Right cardiac atrium (tissue), 5 donors: ENCODE data around the gene TMTC3. TPM values are rescaled to one million over a fixed set of nuclear protein-coding genes. Genes with fewer than 3 reads are reported as not detected.

ENCODE experiments used
- ATAC-seq, 2 donors: fragments of 200-7000 bp; cut with Tn5 transposase; one replicate each; pipeline versions ENCODE4 v1.8.0 to v1.9.1; 2020; ENCODE audit warnings: moderate library complexity in 2 of 2, mild to moderate bottlenecking in 1 of 2
- DNase-seq, 3 donors: peaks; one replicate each; pipeline ENCODE4 v3.0.0-alpha.2; 2020
- H3K27ac ChIP-seq: one replicate; pipeline ENCODE4 v1.5.1; 2013; ENCODE audit warnings: mild to moderate bottlenecking, low read length, control low read depth, moderate library complexity
- H3K27me3 ChIP-seq: one replicate; pipeline ENCODE4 v1.6.1; 2013; ENCODE audit not compliant: control insufficient read depth, insufficient read depth
- H3K4me1 ChIP-seq: one replicate; pipeline ENCODE4 v1.6.1; 2013; ENCODE audit warnings: low read length; ENCODE audit not compliant: control insufficient read depth, insufficient read depth
- H3K4me3 ChIP-seq: one replicate; pipeline ENCODE4 v1.5.1; 2013; ENCODE audit warnings: low read length, control low read depth
- H3K9me3 ChIP-seq: one replicate; pipeline ENCODE4 v1.6.1; 2013; ENCODE audit warnings: low read length; ENCODE audit not compliant: control insufficient read depth
- WGBS: extraction: QIAGEN DNeasy Blood & Tissue Kit; methylation state at CpG from one replicate; pipeline ENCODE4 v1.1.7; 2013; 5-methylcytosine and 5-hydroxymethylcytosine counted together
- intact Hi-C, 4 donors: fragments of 100-400 bp; cut with DNase I; formaldehyde crosslinking; loops; one replicate each; pipeline versions ENCODE4 v1.11.0 to v1.14.0; 2022 to 2023
- polyA plus RNA-seq: library from polyadenylated mRNA; stranded (reverse); fragments of 200-250 nt; gene quantifications from one replicate; pipeline ENCODE4 v1.2.3, GENCODE V29; 2013
- total RNA-seq, 4 donors: library from RNA; stranded (reverse); fragmentation: NEBNext Ultra II Directional; extraction: Animal tissue kit (Norgen Biotek cat#: 25700); gene quantifications; one replicate each; pipeline ENCODE4 v1.2.1, GENCODE V29; 2021
- donor health status: healthy with polysubstance abuse.
- donor health status: DM: no; HTN: yes; CAD: no.
- donor health status: DM: no; HTN: no; CAD: no.
- donor health status: DM: no; HTN: yes; CAD: no; lungs with severe emphysema.
- donor health status: DM: yes; HTN: yes; CAD: no.

TMTC3 gene
- total and polyA plus RNA-seq, 5 donors: 2.1 to 15.2 (median 12.6) TPM

GRCh38 chr12:88167384-88167783, 25.3 kb downstream of the TMTC3 start:
- Histone ChIP-seq H3K9me3 (no peaks in the 10 kb centered on the region), H3K27ac (no peak overlapping the region), H3K27me3 (no peaks in the 10 kb centered on the region), H3K4me3 (no peak overlapping the region), H3K4me1 (no peaks in the 10 kb centered on the region)
- WGBS: 98% methylated on average over 2 of the region's 2 CpGs
- DNase-seq: no peak
- intact Hi-C loops: no loop called here
- no peak for ATAC-seq

DNA sequence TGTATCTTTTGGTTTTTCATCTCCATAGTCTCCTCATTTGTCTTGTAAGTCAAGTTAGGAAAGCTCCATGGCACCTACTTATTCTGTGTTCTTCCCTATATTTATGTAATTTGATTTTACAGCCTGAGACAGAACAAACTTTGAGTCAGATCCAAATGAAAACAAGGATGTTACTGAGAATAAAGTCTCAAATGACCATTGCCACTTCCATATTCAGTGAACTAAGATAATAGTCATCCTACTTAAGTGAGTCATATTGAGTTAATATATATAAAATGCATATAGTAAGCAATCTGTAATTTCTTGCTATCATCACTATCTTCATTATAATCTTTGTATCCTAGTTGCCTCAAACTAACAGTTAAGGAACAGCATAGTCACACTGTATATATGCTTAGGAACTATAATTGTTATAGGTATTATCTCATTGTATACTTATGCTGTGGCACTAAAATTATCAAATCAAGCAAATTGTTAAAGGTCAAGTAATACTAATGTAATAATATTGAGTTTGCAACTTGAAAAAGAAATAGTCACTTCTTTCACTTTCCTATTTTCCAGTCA, 30.8 kb downstream of the TMTC3 start:
- Histone ChIP-seq H3K9me3 (no peaks in the 10 kb centered on the region), H3K4me3 (no peak overlapping the region), H3K27ac (no peak overlapping the region), H3K27me3 (no peaks in the 10 kb centered on the region), H3K4me1 (no peaks in the 10 kb centered on the region)
- no peak for DNase-seq
- intact Hi-C loops: no loop called here
- no peak for ATAC-seq

DNA sequence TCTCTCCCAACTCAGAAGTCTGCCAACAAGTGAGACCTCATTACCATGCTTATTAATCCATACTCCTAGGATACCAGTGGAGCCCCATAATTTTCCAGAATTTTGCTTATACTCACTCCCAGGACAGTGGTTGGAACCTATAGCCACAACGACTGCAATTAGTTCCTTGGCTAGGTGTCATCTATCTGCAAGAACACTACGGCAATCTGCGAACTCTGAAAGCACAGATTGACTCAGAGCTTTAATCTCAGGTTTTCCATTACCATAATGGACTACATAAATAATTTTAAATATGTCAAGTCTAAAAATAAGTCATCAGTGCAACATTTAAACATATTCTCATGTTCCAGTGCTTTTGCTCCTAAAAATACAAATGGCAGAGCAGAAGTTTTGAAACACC, 33.4 kb downstream of the TMTC3 start:
- Histone ChIP-seq H3K4me1 (no peaks in the 10 kb centered on the region), H3K9me3 (no peaks in the 10 kb centered on the region), H3K27me3 (no peaks in the 10 kb centered on the region), H3K4me3 (no peak overlapping the region), H3K27ac (no peak overlapping the region)
- intact Hi-C loops: no loop called here
- over 99% methylated on average over 3 of the region's 3 CpGs for WGBS
- no peak for DNase-seq
- ATAC-seq: no peak

DNA sequence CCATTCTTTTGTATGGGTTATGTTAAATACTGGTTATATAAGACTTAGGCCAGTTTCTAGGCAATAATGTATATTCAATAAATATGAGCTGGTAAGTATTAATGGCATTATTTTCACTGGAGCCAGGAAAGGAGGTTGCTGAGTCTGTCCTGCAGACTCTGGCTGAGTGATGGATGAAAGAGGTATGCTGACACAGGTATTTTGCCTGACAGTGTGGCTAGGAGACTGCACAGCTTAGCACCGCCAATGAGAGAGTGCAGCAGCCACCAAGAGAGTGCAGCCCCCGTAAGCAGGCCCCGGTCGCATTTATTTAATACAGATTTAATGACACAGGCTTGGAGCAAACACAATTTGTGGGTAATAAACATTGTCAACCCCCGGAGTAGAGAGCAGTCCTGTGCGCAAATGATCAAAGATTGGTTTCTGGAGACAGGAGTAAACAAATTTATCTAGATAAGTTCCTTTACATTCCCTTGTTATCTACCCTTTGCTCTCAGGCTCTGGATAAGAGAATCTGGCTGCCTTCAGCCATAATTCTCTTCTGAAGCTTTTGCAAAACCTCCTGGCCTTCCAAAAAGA, 37.4 kb downstream of the TMTC3 start:
- H3K9me3 ChIP-seq: no peaks in the 10 kb centered on the region
- DNase-seq (no peak), ATAC-seq (no peak)
- H3K27me3 ChIP-seq: no peaks in the 10 kb centered on the region
- no peak overlapping the region for H3K27ac ChIP-seq
- no peaks in the 10 kb centered on the region for H3K4me1 ChIP-seq
- no peak overlapping the region for H3K4me3 ChIP-seq
- WGBS: 92% methylated on average over 6 of the region's 6 CpGs
- intact Hi-C loops: no loop called here

GRCh38 chr12:88181881-88182280, 39.8 kb downstream of the TMTC3 start:
- intact Hi-C loops: no loop called here
- Histone ChIP-seq H3K9me3 (no peaks in the 10 kb centered on the region), H3K4me3 (no peak overlapping the region), H3K27ac (no peak overlapping the region), H3K4me1 (no peaks in the 10 kb centered on the region), H3K27me3 (no peaks in the 10 kb centered on the region)
- 83% methylated on average over 3 of the region's 3 CpGs for WGBS
- ATAC-seq: no peak
- DNase-seq: no peak

DNA sequence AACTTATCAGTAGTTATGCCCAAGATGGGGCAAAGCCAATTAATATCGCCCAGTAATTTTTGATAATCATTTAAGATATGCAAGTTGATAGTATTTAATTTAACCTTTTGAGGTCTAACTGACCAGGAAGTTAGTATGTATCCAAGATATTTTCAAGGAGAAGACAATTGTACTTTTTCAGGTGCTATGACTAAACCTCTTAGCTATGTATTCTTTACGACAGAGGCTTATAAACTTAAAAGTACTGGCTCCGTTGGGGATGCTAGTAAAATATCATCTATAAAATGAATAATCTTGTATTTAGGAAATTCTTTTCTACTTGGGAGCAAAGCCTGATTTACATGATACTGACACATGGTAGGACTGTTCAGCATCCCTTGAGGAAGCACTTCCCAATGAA, 40.3 kb downstream of the TMTC3 start:
- no peak overlapping the region for H3K27ac ChIP-seq
- no peak overlapping the region for H3K4me3 ChIP-seq
- ATAC-seq: no peak
- H3K27me3 ChIP-seq: no peaks in the 10 kb centered on the region
- WGBS: 95% methylated on average over 3 of the region's 3 CpGs
- intact Hi-C loops: no loop called here
- DNase-seq: no peak
- no peaks in the 10 kb centered on the region for H3K4me1 ChIP-seq
- H3K9me3 ChIP-seq: no peaks in the 10 kb centered on the region

DNA sequence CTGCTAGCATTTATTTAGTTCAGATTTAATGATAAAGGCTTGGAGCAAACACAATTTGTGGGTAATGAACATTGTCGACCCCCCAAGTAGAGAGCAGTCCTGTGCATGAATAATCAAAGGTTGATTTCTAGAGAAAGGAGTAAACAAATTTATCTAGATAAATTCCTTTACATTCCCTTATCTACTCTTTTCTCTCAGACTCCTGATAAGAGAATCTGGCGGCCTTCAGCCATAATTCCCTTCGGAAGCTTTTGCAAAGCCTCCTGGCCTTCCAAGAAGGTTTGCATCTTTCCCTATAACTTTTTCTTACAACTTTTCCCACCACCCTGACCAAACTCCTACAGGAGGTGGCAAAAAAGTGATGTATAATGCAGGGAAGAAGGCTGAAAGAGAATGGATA, 42.1 kb downstream of the TMTC3 start:
- no peak for DNase-seq
- ATAC-seq: no peak
- Histone ChIP-seq H3K27me3 (no peaks in the 10 kb centered on the region), H3K27ac (no peak overlapping the region), H3K4me3 (no peak overlapping the region), H3K4me1 (no peaks in the 10 kb centered on the region), H3K9me3 (no peaks in the 10 kb centered on the region)
- intact Hi-C loops: no loop called here
- 69% methylated on average over 3 of the region's 3 CpGs for WGBS

DNA sequence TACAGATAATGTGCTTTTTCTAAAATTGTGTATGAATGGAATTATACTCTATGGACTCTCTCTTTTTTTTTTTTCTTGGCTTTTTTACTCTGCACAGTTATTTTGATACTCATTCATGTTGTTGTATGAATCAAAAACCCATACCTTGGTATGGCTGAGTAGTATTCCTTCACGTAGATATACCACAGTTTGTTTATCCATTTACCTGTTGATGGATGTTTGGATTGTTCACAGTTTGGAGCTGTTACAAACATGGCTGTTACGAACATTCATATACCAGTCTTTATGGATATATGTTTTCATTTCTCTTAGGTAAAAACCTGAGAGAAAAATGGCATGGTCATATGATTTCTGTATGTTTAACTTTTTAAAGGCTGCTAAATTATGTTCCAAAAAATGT, 43.2 kb downstream of the TMTC3 start:
- 97% methylated on average over 2 of the region's 2 CpGs for WGBS
- H3K9me3 ChIP-seq: no peaks in the 10 kb centered on the region
- no peak overlapping the region for H3K4me3 ChIP-seq
- H3K4me1 ChIP-seq: no peaks in the 10 kb centered on the region
- ATAC-seq (no peak), DNase-seq (no peak)
- H3K27me3 ChIP-seq: no peaks in the 10 kb centered on the region
- no peak overlapping the region for H3K27ac ChIP-seq
- intact Hi-C loops: no loop called here

DNA sequence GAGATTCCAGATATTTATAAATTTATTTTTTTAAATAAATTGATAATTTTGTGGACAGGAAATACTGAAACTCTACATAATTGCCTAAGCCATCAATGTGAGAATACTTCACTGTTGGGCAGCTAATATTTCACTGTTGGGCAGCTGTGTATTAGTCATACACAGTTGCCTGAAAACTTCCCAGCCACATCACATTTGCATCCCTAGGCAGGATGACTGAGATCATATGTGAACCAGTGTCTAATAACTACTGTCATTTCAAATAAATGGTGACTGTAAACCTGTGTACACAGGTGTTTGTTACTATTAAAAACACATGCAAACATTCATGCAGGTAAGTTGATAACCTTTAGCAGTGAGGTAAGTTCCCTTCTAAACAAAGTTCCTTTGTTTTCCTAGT, 43.9 kb downstream of the TMTC3 start:
- intact Hi-C loops: no loop called here
- Histone ChIP-seq H3K9me3 (no peaks in the 10 kb centered on the region), H3K27me3 (no peaks in the 10 kb centered on the region), H3K4me3 (no peak overlapping the region), H3K27ac (no peak overlapping the region), H3K4me1 (no peaks in the 10 kb centered on the region)
- no peak for ATAC-seq
- DNase-seq: no peak

DNA sequence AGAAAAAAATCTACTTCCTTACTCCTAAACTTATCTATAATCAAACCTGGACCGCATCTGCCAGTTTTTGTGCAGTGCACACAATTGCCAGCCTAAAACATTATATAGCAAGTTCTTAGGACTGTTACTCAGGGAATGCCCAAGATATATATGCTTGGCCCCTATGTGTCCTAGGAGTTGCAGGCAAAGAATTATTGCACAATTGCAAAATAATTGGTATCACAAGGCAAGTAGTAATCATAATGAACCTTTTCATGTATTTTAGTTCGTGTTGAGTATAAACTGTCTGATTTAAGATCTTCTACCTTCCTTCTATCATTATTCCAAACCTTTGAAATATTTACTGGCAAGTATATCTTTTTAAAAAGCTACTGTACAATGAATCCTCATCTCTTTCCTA, 45.5 kb downstream of the TMTC3 start:
- Histone ChIP-seq H3K27me3 (no peaks in the 10 kb centered on the region), H3K4me1 (no peaks in the 10 kb centered on the region), H3K4me3 (no peak overlapping the region), H3K9me3 (no peaks in the 10 kb centered on the region), H3K27ac (no peak overlapping the region)
- intact Hi-C loops: no loop called here
- DNase-seq (no peak), ATAC-seq (no peak)
- 94% methylated on average over 2 of the region's 2 CpGs for WGBS

DNA sequence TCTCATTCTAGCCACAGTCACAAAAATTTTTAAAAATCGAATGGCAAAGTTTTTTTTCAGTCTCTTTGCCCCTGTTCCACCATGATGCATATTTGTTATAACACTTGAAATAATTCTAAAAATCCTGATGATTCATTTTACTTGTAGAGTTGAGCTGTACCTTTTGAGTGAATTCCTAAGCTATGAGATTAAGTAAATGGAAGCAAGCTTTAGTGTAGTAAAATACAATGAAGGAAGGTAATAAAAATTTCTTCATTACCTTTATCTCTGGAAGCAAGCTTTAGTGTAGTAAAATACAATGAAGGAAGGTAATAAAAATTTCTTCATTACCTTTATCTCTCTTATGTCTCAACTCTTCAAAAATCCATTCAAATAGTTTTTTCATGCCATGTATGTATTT, 46.1 kb downstream of the TMTC3 start:
- intact Hi-C loops: no loop called here
- no peak overlapping the region for H3K4me3 ChIP-seq
- H3K27ac ChIP-seq: no peak overlapping the region
- no peak for ATAC-seq
- no peak for DNase-seq
- WGBS: 81% methylated on average over 1 of the region's 1 CpG
- H3K9me3 ChIP-seq: no peaks in the 10 kb centered on the region
- no peaks in the 10 kb centered on the region for H3K27me3 ChIP-seq
- H3K4me1 ChIP-seq: no peaks in the 10 kb centered on the region

GRCh38 chr12:88192426-88192825, 50.3 kb downstream of the TMTC3 start:
- H3K9me3 ChIP-seq: no peaks in the 10 kb centered on the region
- no peaks in the 10 kb centered on the region for H3K4me1 ChIP-seq
- no peak overlapping the region for H3K4me3 ChIP-seq
- 67% methylated on average over 2 of the region's 2 CpGs for WGBS
- ATAC-seq (no peak), DNase-seq (no peak)
- no peak overlapping the region for H3K27ac ChIP-seq
- H3K27me3 ChIP-seq: no peaks in the 10 kb centered on the region
- intact Hi-C loops: no loop called here
